HG02970 (cell line): ENCODE results near the gene ANO10.

ENCODE experiments used
- ATAC-seq: cut with Tn5 transposase; IDR thresholded peaks from one replicate; pipeline ENCODE4 v1.9.1; 2021; ENCODE audit warnings: mild to moderate bottlenecking, moderate library complexity, moderate number of reproducible peaks; ENCODE audit not compliant: unreplicated experiment, low FRiP score

Gene ANO10

GRCh38 chr3:43330981-43331380 lies 290.8 kb downstream of the ANO10 start:
- no peak for ATAC-seq

GRCh38 chr3:43328653-43329052 lies 293.2 kb downstream of the ANO10 start:
- no peak for ATAC-seq

GRCh38 chr3:43327582-43327979 lies 294.2 kb downstream of the ANO10 start:
- no peak for ATAC-seq

- ATAC-seq: no peak
Measured at GRCh38 chr3:43326891-43327581, 294.8 kb downstream of the ANO10 start.

- ATAC-seq: no peak
Measured at GRCh38 chr3:43323541-43323940, 298.3 kb downstream of the ANO10 start.

- no peak for ATAC-seq
Measured at GRCh38 chr3:43320288-43320687, 301.5 kb downstream of the ANO10 start.

- ATAC-seq: no peak
Measured at GRCh38 chr3:43319794-43320193, 302.0 kb downstream of the ANO10 start.

- ATAC-seq: no peak
Measured at GRCh38 chr3:43319376-43319775, 302.4 kb downstream of the ANO10 start.

- ATAC-seq: no peak
Measured at GRCh38 chr3:43317461-43318316, 304.1 kb downstream of the ANO10 start.

GRCh38 chr3:43316783-43317460 lies 304.9 kb downstream of the ANO10 start:
- ATAC-seq: no peak
